Fibroblast of skin of back (primary cell): ENCODE results near the gene ALDH18A1.
A peak's percentile ranks its signal among the peaks of the same experiment; 100 is the strongest.

Source experiments
- DNase-seq: peaks from one replicate; pipeline ENCODE4 v3.0.0-alpha.2; 2013

Gene ALDH18A1

DNA sequence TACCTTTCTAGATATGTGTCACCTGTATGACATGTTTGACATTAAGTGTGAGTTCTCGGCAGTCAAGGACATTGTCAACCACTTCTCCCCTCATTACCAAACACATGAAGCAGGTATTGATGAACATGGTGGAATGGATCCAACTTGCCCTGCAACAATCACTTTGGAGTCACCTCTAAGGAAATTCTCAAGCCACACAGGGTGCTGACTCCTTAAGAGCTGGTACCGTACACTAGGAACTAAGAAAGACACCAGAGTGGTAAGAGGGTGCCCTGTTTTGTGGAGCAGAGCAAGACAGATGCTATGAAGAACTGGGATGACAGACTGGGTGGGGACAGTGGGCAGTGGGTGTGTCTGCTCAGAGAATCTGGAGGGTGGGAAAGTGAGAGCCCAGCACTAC, 77.9 kb downstream of the ALDH18A1 start:
- DNase-seq, result no peak

GRCh38 chr10:95574649-95575365, 81.7 kb downstream of the ALDH18A1 start:
- DNase-seq, result no peak

- no peak for DNase-seq
Measured at GRCh38 chr10:95573964-95574604, 82.4 kb downstream of the ALDH18A1 start.

DNA sequence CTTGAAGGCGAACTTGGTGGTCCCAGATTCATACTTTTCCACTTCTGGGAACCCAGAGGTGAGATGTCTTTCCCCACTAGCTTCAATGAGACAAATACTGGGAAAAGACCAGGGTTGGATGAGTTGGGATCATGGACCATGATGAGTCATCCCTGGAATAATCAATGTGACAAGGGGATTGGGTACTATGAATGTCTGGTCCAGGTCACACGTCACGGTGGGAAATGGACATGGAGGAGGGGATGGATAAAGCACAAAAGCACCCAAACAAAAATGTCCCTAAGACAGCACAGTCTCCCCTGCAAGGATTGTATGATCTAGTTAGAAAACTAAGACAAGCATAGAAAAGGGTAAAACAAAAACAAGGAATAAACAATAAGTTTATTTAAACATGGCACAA, 83.0 kb downstream of the ALDH18A1 start:
- no peak for DNase-seq

DNA sequence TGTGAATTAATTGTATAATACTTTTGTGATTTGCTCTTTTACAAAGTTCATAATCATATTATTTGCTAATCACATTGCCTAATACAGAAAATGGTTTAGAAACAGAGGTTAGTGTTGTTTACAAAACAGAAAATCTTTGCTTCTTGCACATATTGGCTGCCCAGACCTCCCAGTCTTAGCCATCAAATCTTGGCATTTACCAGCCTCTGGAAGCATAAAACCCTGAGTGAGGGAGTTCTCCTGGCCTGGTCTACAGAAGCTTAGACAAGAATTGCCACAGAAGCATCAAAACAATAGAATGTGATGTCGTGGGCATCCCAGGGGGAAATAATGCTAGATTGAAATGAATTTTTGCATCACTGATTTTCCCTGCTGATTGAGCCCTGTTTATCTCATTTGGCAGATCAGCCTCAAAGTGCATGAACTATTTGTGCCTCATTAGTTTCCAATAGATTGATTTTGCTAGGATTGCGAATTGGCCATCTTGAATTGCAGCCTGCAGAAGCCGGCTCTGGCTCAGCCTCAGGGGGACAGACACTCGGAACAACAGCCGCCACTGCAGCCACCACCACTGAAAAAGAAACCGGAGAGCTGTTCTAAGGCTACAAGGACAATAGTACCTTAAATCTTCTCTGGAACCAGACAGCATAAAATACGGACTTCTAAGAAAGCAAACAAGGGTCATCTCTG, 84.2 kb downstream of the ALDH18A1 start:
- DNase-seq, result no peak

DNA sequence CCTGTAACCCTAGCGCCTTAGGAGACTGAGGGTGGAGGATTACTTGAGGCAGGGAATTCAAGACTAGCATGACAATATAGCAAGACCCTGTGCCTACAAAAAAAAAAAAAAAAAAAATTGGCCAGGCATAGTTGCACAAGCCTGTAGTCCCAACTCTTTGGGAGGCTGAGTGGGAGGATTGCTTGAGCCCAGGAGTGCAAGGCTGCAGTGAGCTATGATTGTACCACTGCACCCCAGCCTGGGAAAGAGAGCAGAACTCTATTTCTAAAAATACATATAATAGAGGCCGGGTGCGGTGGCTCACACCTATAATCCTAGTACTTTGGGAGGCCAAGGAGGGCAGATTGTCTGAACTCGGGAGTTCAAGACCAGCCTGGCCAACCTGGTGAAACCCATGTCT, 85.1 kb downstream of the ALDH18A1 start:
- no peak for DNase-seq

DNA sequence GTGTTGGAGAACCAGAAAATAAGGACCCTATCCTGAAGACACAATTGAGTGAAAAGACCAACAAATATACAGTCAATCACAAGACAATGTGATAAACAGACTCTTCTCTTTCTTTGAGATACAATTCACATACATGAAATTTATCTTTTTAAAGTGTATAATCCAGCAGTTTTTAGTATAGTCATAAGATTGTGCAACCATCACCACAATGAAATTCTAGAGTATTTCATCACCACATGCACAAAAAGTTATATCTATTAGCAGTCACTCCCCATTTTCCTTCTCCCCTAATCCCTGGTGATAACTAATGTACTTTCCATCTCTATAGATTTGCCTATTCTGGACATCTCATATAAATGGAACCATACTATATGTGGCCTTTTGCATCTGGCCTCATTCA, 87.1 kb downstream of the ALDH18A1 start:
- DNase-seq, result no peak

- DNase-seq, result no peak
Measured at GRCh38 chr10:95567903-95568630, 88.4 kb downstream of the ALDH18A1 start.

- DNase-seq, result no peak
Measured at GRCh38 chr10:95566136-95566535, 90.4 kb downstream of the ALDH18A1 start.

DNA sequence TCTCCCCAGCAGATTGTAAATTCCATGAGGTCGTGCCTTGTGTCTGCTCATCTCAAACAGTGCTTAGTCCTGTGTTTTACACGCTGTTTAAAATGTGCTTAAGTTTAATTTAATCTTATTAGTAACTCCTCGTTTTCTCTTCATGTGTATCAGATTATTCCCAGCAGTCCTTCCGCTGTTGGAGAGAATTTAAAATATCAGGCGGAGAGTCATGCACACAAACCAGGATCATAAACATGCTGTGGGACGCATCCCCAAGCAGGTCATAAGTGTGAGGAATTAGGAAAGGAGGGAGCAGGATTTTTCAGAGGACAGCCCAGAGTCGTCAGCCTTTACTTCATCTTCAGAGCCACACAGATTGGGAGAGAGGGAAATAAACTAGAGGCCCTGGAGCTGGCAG, 91.2 kb downstream of the ALDH18A1 start:
- DNase-seq, result no peak

DNA sequence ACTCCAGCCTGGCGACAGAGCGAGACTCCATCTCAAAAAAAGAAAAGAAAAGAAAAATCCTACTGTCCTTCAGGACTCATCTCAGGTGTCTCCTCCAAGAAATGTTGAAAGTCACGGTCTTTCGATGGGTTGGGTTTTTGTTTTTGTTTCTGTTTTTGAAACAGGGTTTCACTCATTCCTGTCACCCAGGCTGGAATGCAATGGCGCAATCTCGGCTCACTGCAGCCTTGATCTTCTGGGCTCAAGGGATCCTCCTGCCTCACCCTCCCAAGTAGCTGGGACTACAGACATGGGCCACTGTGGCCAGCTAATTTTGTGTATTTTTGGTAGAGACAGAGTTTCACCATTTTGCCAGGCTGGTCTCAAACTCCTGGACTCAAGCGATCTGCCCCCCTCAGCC, 92.2 kb downstream of the ALDH18A1 start:
- DNase-seq, result no peak

DNA sequence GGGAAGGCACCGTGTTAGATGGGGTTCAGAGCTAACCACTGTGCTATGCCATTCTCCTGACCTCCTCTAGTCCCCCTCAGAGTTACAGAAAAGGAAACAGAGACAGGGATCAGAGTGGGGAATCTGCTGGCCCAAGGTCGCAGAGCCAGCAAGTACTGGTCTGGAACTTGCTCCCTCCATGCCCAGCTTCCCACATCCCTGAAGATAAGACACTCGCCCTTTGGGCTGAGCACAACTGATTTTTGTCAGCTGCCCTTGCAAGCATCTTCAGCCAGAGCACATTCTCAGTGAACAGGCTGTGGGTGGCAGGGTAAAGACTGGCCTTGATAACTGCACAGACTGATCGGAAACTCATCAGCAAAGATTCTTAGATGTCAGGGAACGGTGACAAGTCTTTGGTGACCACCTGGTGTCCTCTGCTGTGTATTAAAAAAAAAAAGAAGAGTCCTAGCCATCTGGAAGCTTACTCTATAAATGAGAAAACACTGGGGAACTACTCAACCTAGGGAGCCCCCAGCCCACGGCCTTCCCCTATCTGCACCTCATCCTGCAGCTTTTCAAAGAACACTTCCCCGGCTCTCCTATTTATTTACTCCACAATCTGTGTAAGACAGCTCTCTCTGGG, 94.1 kb downstream of the ALDH18A1 start:
- no peak for DNase-seq

DNA sequence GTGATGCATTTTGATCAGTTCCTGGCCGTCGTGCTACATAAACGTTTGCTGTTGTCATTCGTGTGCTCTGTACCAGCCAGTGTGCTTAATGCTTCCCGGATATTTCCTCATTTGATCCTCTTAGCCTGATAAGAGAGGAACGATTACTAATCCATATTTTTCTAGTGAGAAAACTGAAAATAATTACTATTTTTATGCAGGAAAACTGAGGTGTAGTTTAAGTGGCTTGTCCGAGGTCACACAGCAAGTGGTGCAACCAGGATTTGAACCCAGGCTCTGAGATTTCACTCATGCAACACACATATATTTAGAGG, 94.7 kb downstream of the ALDH18A1 start:
- DNase-seq, result no peak

- peak; percentile 96 for DNase-seq
Measured at GRCh38 chr10:95561177-95561863, 95.2 kb downstream of the ALDH18A1 start, which contains the start of gene SORBS1. SORBS1 (minus strand) TSS chr10:95561371; CDS start chr10:95441135, 120,236 bp downstream.

DNA sequence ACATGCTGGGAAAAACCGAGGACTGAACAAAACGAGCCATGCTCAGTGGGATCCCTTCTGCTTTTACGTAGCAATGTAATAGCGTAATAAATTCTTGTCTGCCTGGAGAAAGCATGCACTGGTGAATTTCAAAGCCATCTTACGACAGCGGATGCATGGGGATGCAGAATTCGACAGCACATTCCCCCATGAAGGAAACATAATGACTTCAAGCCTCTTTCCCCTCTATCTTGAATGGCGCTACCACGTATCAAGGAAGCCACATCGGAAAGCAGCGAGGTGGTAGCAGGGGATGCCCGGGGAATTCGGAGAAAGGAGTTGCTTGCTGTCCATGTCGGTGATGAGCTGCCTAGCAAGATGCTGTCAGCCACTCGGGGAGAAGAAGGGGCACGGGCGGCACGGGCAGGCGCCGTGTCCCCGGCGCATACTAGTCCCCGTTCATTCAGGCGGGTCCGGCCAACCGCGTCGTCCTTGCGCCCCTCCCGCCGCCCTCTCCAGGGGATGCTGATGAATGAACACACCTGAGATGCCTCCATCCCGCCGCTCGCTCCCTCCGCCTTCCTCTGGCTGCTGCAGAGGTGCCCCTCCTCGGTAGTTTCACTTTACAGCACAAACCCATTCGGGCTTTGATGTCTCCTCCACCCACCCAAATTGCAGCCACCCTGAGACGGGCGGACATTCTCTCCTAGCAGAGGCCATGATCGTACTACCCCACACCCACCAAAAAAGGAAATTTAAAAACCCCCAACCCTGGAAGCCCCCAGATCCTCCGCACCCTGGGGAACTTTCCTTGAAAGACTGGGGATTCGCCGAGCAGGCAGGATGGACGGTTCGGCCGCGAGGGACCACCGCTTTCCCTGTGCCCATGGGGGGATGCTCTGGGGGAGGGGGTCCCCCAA, 96.0 kb downstream of the ALDH18A1 start:
- DNase-seq, result peak; percentile 32

DNA sequence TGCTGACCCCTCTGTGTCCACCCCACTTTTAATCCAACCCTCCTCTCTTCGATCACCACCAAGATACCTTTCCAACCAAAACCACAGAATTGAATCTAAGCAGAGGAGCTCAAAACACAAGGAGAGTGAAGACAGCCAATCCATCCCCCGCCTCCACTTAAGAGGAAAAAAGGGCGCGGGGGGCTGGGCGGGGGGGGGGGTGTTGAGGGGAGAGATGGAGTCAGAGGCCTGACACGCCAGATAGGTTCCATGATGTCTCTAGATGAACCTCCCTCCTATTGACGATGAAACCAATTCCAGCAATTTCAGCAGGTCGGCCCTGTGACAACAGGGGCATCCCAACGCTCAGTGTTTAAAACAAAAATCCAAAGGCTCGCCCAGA, 96.6 kb downstream of the ALDH18A1 start:
- no peak for DNase-seq

- DNase-seq, result no peak
Measured at GRCh38 chr10:95559471-95559870, 97.0 kb downstream of the ALDH18A1 start.

- DNase-seq, result no peak
Measured at GRCh38 chr10:95558593-95559320, 97.8 kb downstream of the ALDH18A1 start.

GRCh38 chr10:95556994-95557767, 99.3 kb downstream of the ALDH18A1 start:
- DNase-seq, result no peak
